K562 (cell line): ENCODE results near the gene ACHE. TPM values are rescaled to one million over a fixed set of nuclear protein-coding genes. Genes with fewer than 3 reads are reported as not detected.

ENCODE experiments used
- ARID1B ChIP-seq: fragments of 450-650 bp; IDR thresholded peaks from 2 replicates; pipeline ENCODE4 v1.6.1; 2016; ENCODE audit warnings: antibody characterized with exemption, mild to moderate bottlenecking, inconsistent platforms
- CCAR2 ChIP-seq: fragments of 200-400 bp; formaldehyde crosslinking; IDR thresholded peaks from 2 replicates; pipeline ENCODE4 v1.6.1; 2017; ENCODE audit warnings: mild to moderate bottlenecking, low read depth, low read length
- FOXP1 ChIP-seq: sonication (generic); formaldehyde crosslinking; IDR thresholded peaks from 2 replicates; pipeline ENCODE4 v1.8.0; 2022; ENCODE audit warnings: mild to moderate bottlenecking, missing genetic modification reagents
- GABPA ChIP-seq: fragments of 200-800 bp; sonication (Bioruptor generic); conservative IDR thresholded peaks from 2 replicates; pipeline ENCODE4 v1.6.1; 2016; ENCODE audit warnings: low read depth, missing genetic modification characterization, missing compliant biosample characterization
- NCOA4 ChIP-seq: fragments of 450-650 bp; IDR thresholded peaks from 2 replicates; pipeline ENCODE4 v1.6.1; 2018; ENCODE audit warnings: mild to moderate bottlenecking; ENCODE audit not compliant: partially characterized antibody
- NONO ChIP-seq, 2 experiments: fragments of 200-400 bp in 1 of 2; fragments of 450-650 bp in 1 of 2; formaldehyde crosslinking in 1 of 2; IDR thresholded peaks; 2 replicates each; pipeline ENCODE4 v1.6.1; 2017; ENCODE audit warnings: low read depth in 2 of 2, mild to moderate bottlenecking in 2 of 2, moderate library complexity in 2 of 2, low read length in 1 of 2
- POU5F1 ChIP-seq: fragments of 150-350 bp; IDR thresholded peaks from 2 replicates; pipeline ENCODE4 v1.6.1; 2014; ENCODE audit warnings: borderline replicate concordance, low read length, low read depth, mild to moderate bottlenecking; ENCODE audit not compliant: partially characterized antibody
- PTTG1 ChIP-seq: fragments of 450-650 bp; IDR thresholded peaks from 2 replicates; pipeline ENCODE4 v1.6.1; 2016; ENCODE audit warnings: low read depth, mild to moderate bottlenecking, missing genetic modification characterization, missing compliant biosample characterization
- RBBP5 ChIP-seq: fragments of 200-600 bp; sonication (generic); IDR thresholded peaks from 2 replicates; pipeline ENCODE4 v1.6.1; 2012; ENCODE audit warnings: borderline replicate concordance, mild to moderate bottlenecking, low read length, control low read depth, inconsistent platforms; ENCODE audit not compliant: insufficient read depth, poor library complexity, severe bottlenecking
- RBM39 ChIP-seq: fragments of 200-400 bp; formaldehyde crosslinking; optimal IDR thresholded peaks from 2 replicates; pipeline ENCODE3; 2018; ENCODE audit warnings: low read depth, low read length
- TBL1XR1 ChIP-seq, 2 experiments: IDR thresholded peaks; 2 replicates each; pipeline ENCODE4 v1.6.1; 2012; ENCODE audit warnings: improper control_type of control experiment in 2 of 2, low read length in 2 of 2, mild to moderate bottlenecking in 1 of 2
- TEAD1 ChIP-seq, 2 experiments: fragments of 450-650 bp in 1 of 2; sonication (generic) in 1 of 2; formaldehyde crosslinking; IDR thresholded peaks; 2 replicates each; pipeline versions ENCODE4 v1.4.0 to v1.8.0; 2020 to 2022; ENCODE audit warnings: mild to moderate bottlenecking in 2 of 2, missing genetic modification reagents in 1 of 2
- XRCC4 ChIP-seq: IDR thresholded peaks from one replicate; pipeline ENCODE4 v1.6.1; 2011; ENCODE audit not compliant: insufficient read depth, insufficient read length; ENCODE audit errors: extremely low read depth
- ZBTB9 ChIP-seq: fragments of 450-650 bp; formaldehyde crosslinking; IDR thresholded peaks from 2 replicates; pipeline ENCODE4 v1.4.0; 2020; ENCODE audit warnings: mild to moderate bottlenecking, moderate library complexity
- ZKSCAN8 ChIP-seq: fragments of 200-800 bp; sonication (Bioruptor generic); IDR thresholded peaks from 2 replicates; pipeline ENCODE4 v1.6.1; 2016; ENCODE audit warnings: missing genetic modification characterization, missing compliant biosample characterization
- ZNF184 ChIP-seq: sonication (generic); formaldehyde crosslinking; IDR thresholded peaks from 2 replicates; pipeline ENCODE4 v1.5.0; 2020; ENCODE audit warnings: missing genetic modification reagents
- polyA plus RNA-seq, 8 experiments: library from polyadenylated mRNA; depleted of rRNA in 4 of 8; stranded (reverse) in 5 of 8; unstranded in 3 of 8; fragments of >200 nt; fragmentation: Nextera tagmentation in 2 of 8; fragmentation: Illumina TruSeq in 1 of 8; extraction: Ambion mirVana in 2 of 8; extraction: Trizol in 1 of 8; gene quantifications; 2 replicates each; pipeline versions ENCODE4 v1.2.1 to v1.2.3, GENCODE V29; 2011 to 2014; ENCODE audit warnings: inconsistent platforms in 1 of 8, missing spikeins in 1 of 8
- total RNA-seq, 7 experiments: library from RNA; depleted of rRNA in 6 of 7; stranded (reverse); fragments of >200 nt in 6 of 7; fragmentation: Illumina TruSeq in 2 of 7; extraction: Trizol in 2 of 7; gene quantifications; 2 replicates each; pipeline versions ENCODE4 v1.2.1 to v1.2.3, GENCODE V29; 2011 to 2021; ENCODE audit warnings: low replicate concordance in 1 of 7
- TF ChIP-seq, protein P1 (sequence below): fragments of 200-800 bp; sonication (Bioruptor generic); IDR thresholded peaks from 2 replicates; pipeline ENCODE4 v1.6.1; 2017; ENCODE audit warnings: missing genetic modification characterization, missing compliant biosample characterization
- TF ChIP-seq, protein P2 (sequence below): sonication (generic); formaldehyde crosslinking; IDR thresholded peaks from 2 replicates; pipeline ENCODE4 v1.8.0; 2022; ENCODE audit warnings: mild to moderate bottlenecking, low read depth, missing genetic modification reagents
- TF ChIP-seq, protein P3 (sequence below): fragments of 450-650 bp; formaldehyde crosslinking; IDR thresholded peaks from 2 replicates; pipeline ENCODE4 v1.4.0; 2020; ENCODE audit warnings: mild to moderate bottlenecking, moderate library complexity
- TF ChIP-seq, protein P4 (sequence below): sonication (generic); formaldehyde crosslinking; IDR thresholded peaks from 2 replicates; pipeline ENCODE4 v1.8.1; 2023; ENCODE audit warnings: mild to moderate bottlenecking, missing genetic modification reagents

ACHE gene
- total and polyA plus RNA-seq, 9 of the 15 experiments (the other 6 are each of a cell fraction or from before 2014, with no cell fraction given): 0.04 to 8.8 (median 1.9) TPM

DNA sequence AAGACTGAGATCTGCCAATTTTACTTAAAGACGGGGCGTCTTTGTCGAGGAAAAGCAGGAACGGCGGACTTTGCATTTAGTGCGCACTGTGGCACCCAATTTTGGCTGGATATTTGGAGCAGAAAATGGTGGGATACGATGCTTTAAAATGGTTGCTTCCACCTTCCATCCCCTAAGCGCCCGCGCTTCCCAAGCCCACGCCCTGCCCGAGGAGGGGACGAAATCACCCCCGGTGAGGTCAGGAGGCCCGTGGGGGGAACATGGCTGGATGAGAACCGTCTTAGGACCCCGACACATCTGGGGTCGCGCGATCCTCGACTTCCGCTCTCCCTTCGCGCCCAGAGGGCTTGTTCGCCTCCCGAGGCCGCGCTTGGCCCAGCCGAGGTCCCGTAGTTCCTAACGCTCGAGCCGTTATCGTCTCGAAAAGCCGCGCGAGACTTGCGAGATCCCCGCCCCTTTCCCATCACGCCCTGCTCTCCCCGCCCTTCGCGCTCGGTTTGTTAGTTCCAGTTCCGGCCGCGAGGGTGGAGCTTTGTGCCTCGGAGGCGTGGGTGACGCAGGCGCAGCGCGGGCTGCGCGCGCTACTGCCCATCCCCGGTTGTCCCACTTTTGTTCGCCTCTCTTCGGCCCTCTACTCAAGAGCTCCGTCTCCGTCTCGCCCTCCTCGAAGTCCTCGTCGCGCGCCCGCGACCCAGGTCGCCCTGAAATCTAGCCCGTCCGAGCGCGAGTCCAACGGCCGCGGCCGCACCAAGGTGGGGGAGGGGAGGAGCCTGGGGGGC lies 20.9 kb downstream of the ACHE start, which contains the start of gene SRRT (continued):
- TF ChIP-seq, protein P1, sequence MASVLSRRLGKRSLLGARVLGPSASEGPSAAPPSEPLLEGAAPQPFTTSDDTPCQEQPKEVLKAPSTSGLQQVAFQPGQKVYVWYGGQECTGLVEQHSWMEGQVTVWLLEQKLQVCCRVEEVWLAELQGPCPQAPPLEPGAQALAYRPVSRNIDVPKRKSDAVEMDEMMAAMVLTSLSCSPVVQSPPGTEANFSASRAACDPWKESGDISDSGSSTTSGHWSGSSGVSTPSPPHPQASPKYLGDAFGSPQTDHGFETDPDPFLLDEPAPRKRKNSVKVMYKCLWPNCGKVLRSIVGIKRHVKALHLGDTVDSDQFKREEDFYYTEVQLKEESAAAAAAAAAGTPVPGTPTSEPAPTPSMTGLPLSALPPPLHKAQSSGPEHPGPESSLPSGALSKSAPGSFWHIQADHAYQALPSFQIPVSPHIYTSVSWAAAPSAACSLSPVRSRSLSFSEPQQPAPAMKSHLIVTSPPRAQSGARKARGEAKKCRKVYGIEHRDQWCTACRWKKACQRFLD (CRISPR knock-in tag): peak; percentile 91; the same call in 1 of the 2 replicates
- TF ChIP-seq ZNF184 (CRISPR knock-in tag) (no peak), RBBP5 (peak; percentile 87), ARID1B (peak; percentile 27), TEAD1 (CRISPR knock-in tag; IDR thresholded peaks at IDR 0.05) (peak; percentile 76 to 84), ZKSCAN8 (no peak), GABPA (peak; percentile 89), TBL1XR1 (IDR thresholded peaks at IDR 0.05; ENCODE audit: low read length in 2 of 2) (peak in 1 of 2 experiments; percentile 29; a peak in 2 of 4 replicates), RBM39 (peak; percentile 87), XRCC4 (no peak), NCOA4 (no peak), NONO (IDR thresholded peaks at IDR 0.05; ENCODE audit: low read depth in 2 of 2, low read length in 1 of 2) (peak in 1 of 2 experiments; percentile 56; a peak in 2 of 4 replicates), FOXP1 (CRISPR knock-in tag) (peak; percentile 68; the same call in 1 of the 2 replicates), POU5F1 (peak; percentile 65), PTTG1 (tag) (no peak), CCAR2 (no peak), ZBTB9 (CRISPR knock-in tag) (peak; percentile 84)
- TF ChIP-seq, protein P2, sequence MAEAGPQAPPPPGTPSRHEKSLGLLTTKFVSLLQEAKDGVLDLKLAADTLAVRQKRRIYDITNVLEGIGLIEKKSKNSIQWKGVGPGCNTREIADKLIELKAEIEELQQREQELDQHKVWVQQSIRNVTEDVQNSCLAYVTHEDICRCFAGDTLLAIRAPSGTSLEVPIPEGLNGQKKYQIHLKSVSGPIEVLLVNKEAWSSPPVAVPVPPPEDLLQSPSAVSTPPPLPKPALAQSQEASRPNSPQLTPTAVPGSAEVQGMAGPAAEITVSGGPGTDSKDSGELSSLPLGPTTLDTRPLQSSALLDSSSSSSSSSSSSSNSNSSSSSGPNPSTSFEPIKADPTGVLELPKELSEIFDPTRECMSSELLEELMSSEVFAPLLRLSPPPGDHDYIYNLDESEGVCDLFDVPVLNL (CRISPR knock-in tag): no peak; the same call in 1 of the 2 replicates
- TF ChIP-seq, protein P3, sequence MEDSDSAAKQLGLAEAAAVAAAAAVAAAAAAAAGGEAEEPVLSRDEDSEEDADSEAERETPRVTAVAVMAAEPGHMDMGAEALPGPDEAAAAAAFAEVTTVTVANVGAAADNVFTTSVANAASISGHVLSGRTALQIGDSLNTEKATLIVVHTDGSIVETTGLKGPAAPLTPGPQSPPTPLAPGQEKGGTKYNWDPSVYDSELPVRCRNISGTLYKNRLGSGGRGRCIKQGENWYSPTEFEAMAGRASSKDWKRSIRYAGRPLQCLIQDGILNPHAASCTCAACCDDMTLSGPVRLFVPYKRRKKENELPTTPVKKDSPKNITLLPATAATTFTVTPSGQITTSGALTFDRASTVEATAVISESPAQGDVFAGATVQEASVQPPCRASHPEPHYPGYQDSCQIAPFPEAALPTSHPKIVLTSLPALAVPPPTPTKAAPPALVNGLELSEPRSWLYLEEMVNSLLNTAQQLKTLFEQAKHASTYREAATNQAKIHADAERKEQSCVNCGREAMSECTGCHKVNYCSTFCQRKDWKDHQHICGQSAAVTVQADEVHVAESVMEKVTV (CRISPR knock-in tag): no peak
- TF ChIP-seq, protein P4, sequence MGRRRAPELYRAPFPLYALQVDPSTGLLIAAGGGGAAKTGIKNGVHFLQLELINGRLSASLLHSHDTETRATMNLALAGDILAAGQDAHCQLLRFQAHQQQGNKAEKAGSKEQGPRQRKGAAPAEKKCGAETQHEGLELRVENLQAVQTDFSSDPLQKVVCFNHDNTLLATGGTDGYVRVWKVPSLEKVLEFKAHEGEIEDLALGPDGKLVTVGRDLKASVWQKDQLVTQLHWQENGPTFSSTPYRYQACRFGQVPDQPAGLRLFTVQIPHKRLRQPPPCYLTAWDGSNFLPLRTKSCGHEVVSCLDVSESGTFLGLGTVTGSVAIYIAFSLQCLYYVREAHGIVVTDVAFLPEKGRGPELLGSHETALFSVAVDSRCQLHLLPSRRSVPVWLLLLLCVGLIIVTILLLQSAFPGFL: no peak
